Neural cell (in vitro differentiated cells): ENCODE data around the gene AK4. TPM values are rescaled to one million over a fixed set of nuclear protein-coding genes. Genes with fewer than 3 reads are reported as not detected.
"Not testable (repeated sequence)": the region's sequence is repeated elsewhere in the genome, so short reads cannot be mapped to it uniquely, and the experiment has no call there.

Experiments
- H2AFZ ChIP-seq: fragments of 200-600, 300-800 bp; sonication (generic), shearing (Covaris generic); 2 replicates; pipeline ENCODE4 v1.6.0; 2014; ENCODE audit warnings: low read depth, mild to moderate bottlenecking, antibody characterized with exemption, low read length, moderate library complexity
- H3F3A ChIP-seq: fragments of 200-600 bp; shearing (Covaris generic); 2 replicates; pipeline ENCODE4 v1.6.1; 2016; ENCODE audit warnings: mild to moderate bottlenecking, moderate library complexity, mixed read lengths, antibody characterized with exemption, low read length; ENCODE audit not compliant: insufficient read depth, poor library complexity, severe bottlenecking
- H3K27ac ChIP-seq: fragments of 200-600, 300-800 bp; sonication (generic), shearing (Covaris generic); 2 replicates; pipeline ENCODE4 v1.5.1; 2014; ENCODE audit warnings: mild to moderate bottlenecking, low read length, moderate library complexity
- H3K27me3 ChIP-seq: fragments of 300-800, 200-600 bp; sonication (generic), shearing (Covaris generic); 2 replicates; pipeline ENCODE4 v1.6.0; 2014; ENCODE audit warnings: mild to moderate bottlenecking, low read depth, low read length, moderate library complexity; ENCODE audit not compliant: insufficient read depth
- H3K36me3 ChIP-seq: fragments of 300-800, 200-600 bp; sonication (generic), shearing (Covaris generic); 2 replicates; pipeline ENCODE4 v1.5.1; 2014; ENCODE audit warnings: mild to moderate bottlenecking, antibody characterized with exemption, low read length, moderate library complexity; ENCODE audit not compliant: insufficient read depth
- H3K4me2 ChIP-seq: fragments of 300-800, 200-600 bp; sonication (generic), shearing (Covaris generic); 2 replicates; pipeline ENCODE4 v1.6.0; 2014; ENCODE audit warnings: mild to moderate bottlenecking, low read length
- H3K4me3 ChIP-seq: fragments of 300-800, 200-600 bp; sonication (generic), shearing (Covaris generic); 2 replicates; pipeline ENCODE4 v1.5.1; 2014; ENCODE audit warnings: mild to moderate bottlenecking, low read length, moderate library complexity
- H3K79me2 ChIP-seq: fragments of 200-600 bp; shearing (Covaris generic); replicated peaks from 2 replicates; pipeline ENCODE4 v1.6.0; 2014; ENCODE audit warnings: mild to moderate bottlenecking, low read length, moderate library complexity; ENCODE audit not compliant: insufficient read depth
- H3K9ac ChIP-seq: fragments of 300-800, 200-600 bp; sonication (generic), shearing (Covaris generic); 2 replicates; pipeline ENCODE4 v1.6.1; 2016; ENCODE audit warnings: mild to moderate bottlenecking, low read length, mixed read lengths
- H3K9me2 ChIP-seq: fragments of 200-600 bp; shearing (Covaris generic); 2 replicates; pipeline ENCODE4 v1.6.1; 2016; ENCODE audit warnings: mild to moderate bottlenecking, low read length, mixed read lengths; ENCODE audit not compliant: insufficient read depth
- H3K9me3 ChIP-seq: fragments of 200-600, 300-800 bp; sonication (generic), shearing (Covaris generic); 2 replicates; pipeline ENCODE4 v1.6.1; 2016; ENCODE audit warnings: mild to moderate bottlenecking, mixed run types, low read length, moderate library complexity, mixed read lengths
- H4K20me1 ChIP-seq: fragments of 200-600 bp; shearing (Covaris generic); 2 replicates; pipeline ENCODE4 v1.6.1; 2016; ENCODE audit warnings: mild to moderate bottlenecking, mixed run types; ENCODE audit not compliant: insufficient read depth
- EP300 ChIP-seq: fragments of 450-650 bp; conservative IDR thresholded peaks from 2 replicates; pipeline ENCODE4 v1.6.1; 2014; ENCODE audit warnings: antibody characterized with exemption, mild to moderate bottlenecking, moderate library complexity; ENCODE audit not compliant: poor library complexity, severe bottlenecking
- EZH2 ChIP-seq: fragments of 200-600, 300-800 bp; shearing (Covaris generic), sonication (generic); IDR thresholded peaks from 2 replicates; pipeline ENCODE4 v1.6.1; 2014; ENCODE audit warnings: antibody characterized with exemption, low read length, borderline replicate concordance, mild to moderate bottlenecking; ENCODE audit not compliant: insufficient read depth, poor library complexity, severe bottlenecking
- MXI1 ChIP-seq: fragments of 450-650 bp; conservative IDR thresholded peaks from 2 replicates; pipeline ENCODE4 v1.6.1; 2014; ENCODE audit warnings: antibody characterized with exemption, mild to moderate bottlenecking; ENCODE audit not compliant: poor library complexity, severe bottlenecking
- POLR2AphosphoS5 ChIP-seq: IDR thresholded peaks from 2 replicates; pipeline ENCODE4 v1.6.1; 2012
- RAD21 ChIP-seq: fragments of 450-650 bp; conservative IDR thresholded peaks from 2 replicates; pipeline ENCODE4 v1.6.1; 2014; ENCODE audit warnings: antibody characterized with exemption, mild to moderate bottlenecking, moderate library complexity
- SMC3 ChIP-seq: fragments of 450-650 bp; conservative IDR thresholded peaks from 2 replicates; pipeline ENCODE4 v1.6.1; 2014; ENCODE audit warnings: antibody characterized with exemption, mild to moderate bottlenecking, moderate library complexity; ENCODE audit not compliant: poor library complexity
- TAF1 ChIP-seq: IDR thresholded peaks from 2 replicates; pipeline ENCODE4 v1.6.1; 2012; ENCODE audit warnings: low read depth
- polyA plus RNA-seq: library from polyadenylated mRNA; depleted of rRNA; stranded (reverse); fragments of >200 nt; gene quantifications from 2 replicates; pipeline ENCODE4 v1.2.3, GENCODE V29; 2014
- TF ChIP-seq, protein P1 (sequence below): IDR thresholded peaks from 2 replicates; pipeline ENCODE4 v1.6.1; 2012; ENCODE audit warnings: borderline replicate concordance
- TF ChIP-seq, protein P2 (sequence below): fragments of 450-650 bp; IDR thresholded peaks from 2 replicates; pipeline ENCODE4 v1.5.1; 2014; ENCODE audit warnings: antibody characterized with exemption, mild to moderate bottlenecking, moderate library complexity; ENCODE audit not compliant: poor library complexity, severe bottlenecking

Gene AK4
- polyA plus RNA-seq, 1 donor from 2014 or later = 1.9 TPM

DNA sequence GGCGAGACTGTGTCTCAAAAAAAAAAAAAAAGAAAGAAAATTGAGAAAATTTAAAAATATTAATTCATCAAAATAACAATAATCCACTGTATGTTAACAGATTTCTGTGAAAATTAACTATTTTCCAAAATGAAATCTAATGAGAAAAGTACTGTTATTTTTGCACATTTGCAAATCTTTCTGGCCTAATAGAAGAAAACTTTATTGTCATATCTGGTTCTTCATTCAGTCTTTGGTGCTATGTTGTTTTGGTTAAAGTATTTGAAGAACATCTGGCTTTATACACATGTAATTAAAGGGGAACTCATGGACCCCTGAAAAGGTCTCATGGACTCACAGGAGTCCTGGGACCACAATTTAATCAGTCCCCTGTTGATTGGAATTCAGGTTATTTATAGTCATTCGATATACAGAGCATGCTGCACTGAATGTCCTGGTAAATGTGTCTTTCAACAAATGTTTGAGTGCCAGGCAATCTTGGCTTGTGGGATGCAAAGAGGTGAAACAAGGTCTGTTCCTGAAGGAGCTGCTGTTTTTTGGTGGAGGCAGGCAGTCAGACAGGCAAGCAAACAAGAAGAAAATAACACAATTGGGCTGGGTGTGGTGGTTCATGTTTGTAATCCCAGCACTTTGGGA lies 9.0 kb downstream of the AK4 start:
- Histone ChIP-seq H3K79me2 (no peaks in the 10 kb centered on the region), H3K4me2 (no peak overlapping the region), H3K9me3 (no peaks in the 10 kb centered on the region), H3K4me3 (no peak overlapping the region), H3K27me3 (no peaks in the 10 kb centered on the region), H2AFZ (no peak overlapping the region), H3F3A (no peaks in the 10 kb centered on the region), H4K20me1 (no peaks in the 10 kb centered on the region), H3K36me3 (no peaks in the 10 kb centered on the region), H3K9me2 (no peaks in the 10 kb centered on the region), H3K27ac (no peak overlapping the region), H3K9ac (no peak overlapping the region)
- TF ChIP-seq, protein P1, sequence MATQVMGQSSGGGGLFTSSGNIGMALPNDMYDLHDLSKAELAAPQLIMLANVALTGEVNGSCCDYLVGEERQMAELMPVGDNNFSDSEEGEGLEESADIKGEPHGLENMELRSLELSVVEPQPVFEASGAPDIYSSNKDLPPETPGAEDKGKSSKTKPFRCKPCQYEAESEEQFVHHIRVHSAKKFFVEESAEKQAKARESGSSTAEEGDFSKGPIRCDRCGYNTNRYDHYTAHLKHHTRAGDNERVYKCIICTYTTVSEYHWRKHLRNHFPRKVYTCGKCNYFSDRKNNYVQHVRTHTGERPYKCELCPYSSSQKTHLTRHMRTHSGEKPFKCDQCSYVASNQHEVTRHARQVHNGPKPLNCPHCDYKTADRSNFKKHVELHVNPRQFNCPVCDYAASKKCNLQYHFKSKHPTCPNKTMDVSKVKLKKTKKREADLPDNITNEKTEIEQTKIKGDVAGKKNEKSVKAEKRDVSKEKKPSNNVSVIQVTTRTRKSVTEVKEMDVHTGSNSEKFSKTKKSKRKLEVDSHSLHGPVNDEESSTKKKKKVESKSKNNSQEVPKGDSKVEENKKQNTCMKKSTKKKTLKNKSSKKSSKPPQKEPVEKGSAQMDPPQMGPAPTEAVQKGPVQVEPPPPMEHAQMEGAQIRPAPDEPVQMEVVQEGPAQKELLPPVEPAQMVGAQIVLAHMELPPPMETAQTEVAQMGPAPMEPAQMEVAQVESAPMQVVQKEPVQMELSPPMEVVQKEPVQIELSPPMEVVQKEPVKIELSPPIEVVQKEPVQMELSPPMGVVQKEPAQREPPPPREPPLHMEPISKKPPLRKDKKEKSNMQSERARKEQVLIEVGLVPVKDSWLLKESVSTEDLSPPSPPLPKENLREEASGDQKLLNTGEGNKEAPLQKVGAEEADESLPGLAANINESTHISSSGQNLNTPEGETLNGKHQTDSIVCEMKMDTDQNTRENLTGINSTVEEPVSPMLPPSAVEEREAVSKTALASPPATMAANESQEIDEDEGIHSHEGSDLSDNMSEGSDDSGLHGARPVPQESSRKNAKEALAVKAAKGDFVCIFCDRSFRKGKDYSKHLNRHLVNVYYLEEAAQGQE = no peak
- TF ChIP-seq EZH2 (no peak), EP300 (no peak), TAF1 (no peak), MXI1 (no peak), POLR2AphosphoS5 (no peak), RAD21 (no peak), SMC3 (no peak)
- TF ChIP-seq, protein P2, sequence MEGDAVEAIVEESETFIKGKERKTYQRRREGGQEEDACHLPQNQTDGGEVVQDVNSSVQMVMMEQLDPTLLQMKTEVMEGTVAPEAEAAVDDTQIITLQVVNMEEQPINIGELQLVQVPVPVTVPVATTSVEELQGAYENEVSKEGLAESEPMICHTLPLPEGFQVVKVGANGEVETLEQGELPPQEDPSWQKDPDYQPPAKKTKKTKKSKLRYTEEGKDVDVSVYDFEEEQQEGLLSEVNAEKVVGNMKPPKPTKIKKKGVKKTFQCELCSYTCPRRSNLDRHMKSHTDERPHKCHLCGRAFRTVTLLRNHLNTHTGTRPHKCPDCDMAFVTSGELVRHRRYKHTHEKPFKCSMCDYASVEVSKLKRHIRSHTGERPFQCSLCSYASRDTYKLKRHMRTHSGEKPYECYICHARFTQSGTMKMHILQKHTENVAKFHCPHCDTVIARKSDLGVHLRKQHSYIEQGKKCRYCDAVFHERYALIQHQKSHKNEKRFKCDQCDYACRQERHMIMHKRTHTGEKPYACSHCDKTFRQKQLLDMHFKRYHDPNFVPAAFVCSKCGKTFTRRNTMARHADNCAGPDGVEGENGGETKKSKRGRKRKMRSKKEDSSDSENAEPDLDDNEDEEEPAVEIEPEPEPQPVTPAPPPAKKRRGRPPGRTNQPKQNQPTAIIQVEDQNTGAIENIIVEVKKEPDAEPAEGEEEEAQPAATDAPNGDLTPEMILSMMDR = no peak

DNA sequence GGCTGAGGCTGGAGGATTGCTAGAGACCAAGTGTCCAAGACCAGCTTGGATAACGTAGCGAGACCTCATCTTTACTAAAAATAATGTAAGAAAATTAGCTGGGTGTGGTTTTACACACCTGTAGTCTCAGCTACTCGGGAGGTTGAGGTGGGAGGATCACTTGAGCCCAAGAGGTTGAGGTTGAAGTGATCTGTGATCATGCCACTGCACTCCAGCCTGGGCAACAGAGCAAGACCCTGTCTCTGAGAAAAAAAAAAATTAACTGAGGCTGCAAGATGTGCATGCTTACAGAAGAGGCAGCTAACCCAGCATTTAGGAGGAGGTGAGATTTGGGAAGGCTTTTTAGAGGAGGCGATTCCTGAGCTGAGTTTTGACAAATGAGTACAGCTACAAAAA lies 9.5 kb downstream of the AK4 start:
- H3K4me3 ChIP-seq = no peak overlapping the region
- no peaks in the 10 kb centered on the region for H4K20me1 ChIP-seq
- no peaks in the 10 kb centered on the region for H3K27me3 ChIP-seq
- H3F3A ChIP-seq = no peaks in the 10 kb centered on the region
- H3K9me3 ChIP-seq = no peaks in the 10 kb centered on the region
- TF ChIP-seq EP300 = no peak
- no peak for TF ChIP-seq TAF1
- TF ChIP-seq SMC3 = no peak
- TF ChIP-seq, protein P1 = no peak
- no peak for TF ChIP-seq POLR2AphosphoS5
- TF ChIP-seq MXI1 = no peak
- no peak for TF ChIP-seq RAD21
- TF ChIP-seq, protein P2 = no peak
- no peak for TF ChIP-seq EZH2
- H3K36me3 ChIP-seq = no peaks in the 10 kb centered on the region
- H3K4me2 ChIP-seq = no peak overlapping the region
- no peaks in the 10 kb centered on the region for H3K9me2 ChIP-seq
- no peak overlapping the region for H2AFZ ChIP-seq
- no peak overlapping the region for H3K9ac ChIP-seq
- H3K79me2 ChIP-seq = no peaks in the 10 kb centered on the region
- no peak overlapping the region for H3K27ac ChIP-seq

DNA sequence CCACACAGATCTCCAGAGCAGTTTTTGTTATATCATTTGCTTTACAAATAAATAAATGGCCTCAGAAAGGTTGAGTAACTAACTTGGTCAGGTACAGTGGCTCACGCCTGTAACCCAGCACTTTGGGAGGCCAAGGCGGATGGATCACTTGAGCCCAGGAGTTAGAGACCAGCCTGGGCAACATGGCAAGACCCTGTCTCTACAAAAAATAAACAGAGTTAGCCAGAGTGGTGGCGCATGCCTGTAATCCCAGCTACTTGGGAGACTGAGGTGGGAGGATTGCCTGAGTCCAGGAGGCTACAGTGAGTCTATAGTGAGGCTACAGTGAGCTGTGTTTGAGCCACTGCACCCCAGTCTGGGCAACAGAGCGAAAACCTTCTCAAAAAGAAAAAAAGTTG lies 11.3 kb downstream of the AK4 start:
- not testable (repeated sequence) for H3K9me3 ChIP-seq, H3F3A ChIP-seq, H3K9me2 ChIP-seq, H3K27ac ChIP-seq, H3K9ac ChIP-seq, H3K4me3 ChIP-seq, H3K79me2 ChIP-seq, H3K4me2 ChIP-seq, H3K27me3 ChIP-seq, H3K36me3 ChIP-seq, H2AFZ ChIP-seq, H4K20me1 ChIP-seq
